ENCODE measurements around the gene ZIC5. TPM values are rescaled to one million over a fixed set of nuclear protein-coding genes. Genes with fewer than 3 reads are reported as not detected.

ZIC5 gene
- total and polyA plus RNA-seq, 2 of the 4 experiments (the other 2 are of a cell fraction): not detected

DNA sequence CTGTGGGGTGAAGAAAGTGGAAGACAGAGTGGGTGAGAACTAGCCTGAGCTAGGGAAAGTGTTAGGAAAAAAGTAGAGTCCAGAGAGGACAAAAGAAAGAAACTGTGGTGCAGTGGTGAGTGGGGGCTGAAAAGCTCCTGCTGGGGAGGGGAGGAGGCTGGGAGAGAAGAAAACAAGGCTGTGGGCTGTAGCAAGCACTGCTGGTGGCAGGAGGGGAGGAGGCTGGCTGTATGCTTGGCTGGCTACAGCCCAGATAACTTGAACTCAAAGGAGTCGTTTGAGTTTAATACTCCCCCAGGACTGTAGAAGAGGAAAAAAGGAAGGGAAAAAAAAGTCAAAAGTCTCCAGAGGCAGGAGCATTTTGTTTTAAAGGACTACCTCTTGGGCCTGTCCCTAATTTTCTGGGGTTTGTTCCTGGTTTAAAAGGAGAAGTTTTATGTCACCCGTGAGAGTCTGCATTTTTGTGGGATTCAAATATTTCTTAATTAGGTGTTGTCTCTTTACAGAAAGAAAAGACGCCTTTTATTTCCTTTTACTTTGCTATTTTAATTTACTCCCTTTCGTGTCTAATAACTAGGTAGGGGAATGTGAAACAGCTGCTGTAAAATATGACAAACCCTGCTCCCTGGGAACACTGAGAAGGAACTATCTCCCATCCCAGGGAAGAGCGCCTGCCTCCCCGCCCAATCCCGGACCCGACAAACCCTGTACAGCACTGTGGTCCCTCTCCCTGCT lies 21.7 kb downstream of the ZIC5 start:
- Histone ChIP-seq H3K9me1 (ENCODE audit: insufficient read depth, low read length) (no peaks in the 10 kb centered on the region), H3K36me3 (ENCODE audit: control insufficient read depth, insufficient read depth, low read length) (no peaks in the 10 kb centered on the region), H3K4me3 (ENCODE audit: insufficient read depth, low read depth, low read length) (no peak overlapping the region), H3K9ac (ENCODE audit: low read depth, low read length) (no peak overlapping the region), H2BK5ac (ENCODE audit: low read depth, low read length, poor library complexity, severe bottlenecking) (no peak overlapping the region), H2AK5ac (ENCODE audit: low read depth, low read length) (no peak overlapping the region), H4K91ac (ENCODE audit: insufficient read depth, low read depth, low read length) (no peak overlapping the region), H2BK15ac (ENCODE audit: low read depth, low read length) (no peak overlapping the region), H2BK20ac (ENCODE audit: low read depth, low read length) (no peak overlapping the region), H3K27me3 (ENCODE audit: control insufficient read depth, insufficient read depth, low read length) (peaks cover 60% of the 10 kb centered on the region), H2AK9ac (replicated peaks; ENCODE audit: low read depth, low read length, poor library complexity) (no peak overlapping the region), H4K20me1 (ENCODE audit: insufficient read depth, low read length) (no peaks in the 10 kb centered on the region; the same call in 1 of the 2 replicates), H3K4ac (ENCODE audit: low read depth, low read length) (no peak overlapping the region), H3K14ac (replicated peaks; ENCODE audit: low read depth, low read length) (no peak overlapping the region), H3K23ac (ENCODE audit: low read depth, low read length) (no peak overlapping the region), H3K27ac (ENCODE audit: insufficient read depth, low read length) (no peak overlapping the region), H4K5ac (ENCODE audit: low read depth, low read length) (no peak overlapping the region), H3K79me1 (ENCODE audit: low read depth in 1 of 2, low read length in 2 of 2) (no peaks in the 10 kb centered on the region), H2AFZ (replicated peaks; ENCODE audit: low read length, poor library complexity) (no peak overlapping the region), H2BK120ac (ENCODE audit: low read depth, low read length) (no peak overlapping the region), H3K56ac (ENCODE audit: extremely low read depth, insufficient read depth, low read length) (no peak overlapping the region), H3K4me1 (ENCODE audit: control insufficient read depth, insufficient read depth, low read length) (no peaks in the 10 kb centered on the region), H3K4me2 (ENCODE audit: low read depth, low read length) (no peak overlapping the region), H3K18ac (ENCODE audit: low read depth, low read length) (no peak overlapping the region), H3K9me3 (ENCODE audit: control insufficient read depth, insufficient read depth, low read length) (no peaks in the 10 kb centered on the region), H4K8ac (ENCODE audit: low read depth in 2 of 2, low read length in 2 of 2) (no peak overlapping the region)
- TF ChIP-seq MAFK (IDR thresholded peaks at IDR 0.05; ENCODE audit: low read depth, low read length): no peak
- TF ChIP-seq FOS (IDR thresholded peaks at IDR 0.05; ENCODE audit: low read depth, low read length): no peak
- TF ChIP-seq RCOR1 (IDR thresholded peaks at IDR 0.05; ENCODE audit: insufficient replicate concordance, low read length): no peak
- TF ChIP-seq, protein P1, sequence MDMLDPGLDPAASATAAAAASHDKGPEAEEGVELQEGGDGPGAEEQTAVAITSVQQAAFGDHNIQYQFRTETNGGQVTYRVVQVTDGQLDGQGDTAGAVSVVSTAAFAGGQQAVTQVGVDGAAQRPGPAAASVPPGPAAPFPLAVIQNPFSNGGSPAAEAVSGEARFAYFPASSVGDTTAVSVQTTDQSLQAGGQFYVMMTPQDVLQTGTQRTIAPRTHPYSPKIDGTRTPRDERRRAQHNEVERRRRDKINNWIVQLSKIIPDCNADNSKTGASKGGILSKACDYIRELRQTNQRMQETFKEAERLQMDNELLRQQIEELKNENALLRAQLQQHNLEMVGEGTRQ (IDR thresholded peaks at IDR 0.05; ENCODE audit: low read depth, low read length): no peak
- TF ChIP-seq, protein P2, sequence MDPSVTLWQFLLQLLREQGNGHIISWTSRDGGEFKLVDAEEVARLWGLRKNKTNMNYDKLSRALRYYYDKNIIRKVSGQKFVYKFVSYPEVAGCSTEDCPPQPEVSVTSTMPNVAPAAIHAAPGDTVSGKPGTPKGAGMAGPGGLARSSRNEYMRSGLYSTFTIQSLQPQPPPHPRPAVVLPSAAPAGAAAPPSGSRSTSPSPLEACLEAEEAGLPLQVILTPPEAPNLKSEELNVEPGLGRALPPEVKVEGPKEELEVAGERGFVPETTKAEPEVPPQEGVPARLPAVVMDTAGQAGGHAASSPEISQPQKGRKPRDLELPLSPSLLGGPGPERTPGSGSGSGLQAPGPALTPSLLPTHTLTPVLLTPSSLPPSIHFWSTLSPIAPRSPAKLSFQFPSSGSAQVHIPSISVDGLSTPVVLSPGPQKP (IDR thresholded peaks at IDR 0.05; ENCODE audit: borderline replicate concordance, low read depth, low read length): no peak
- TF ChIP-seq RAD21 (IDR thresholded peaks at IDR 0.05; ENCODE audit: low read length): no peak
- TF ChIP-seq CHD1 (IDR thresholded peaks at IDR 0.05; ENCODE audit: low read depth, low read length): no peak
- no peak for TF ChIP-seq MXI1 (IDR thresholded peaks at IDR 0.05; ENCODE audit: borderline replicate concordance, low read depth, low read length)
- TF ChIP-seq SMC3 (IDR thresholded peaks at IDR 0.05; ENCODE audit: low read depth, low read length): no peak
- TF ChIP-seq, protein P3, sequence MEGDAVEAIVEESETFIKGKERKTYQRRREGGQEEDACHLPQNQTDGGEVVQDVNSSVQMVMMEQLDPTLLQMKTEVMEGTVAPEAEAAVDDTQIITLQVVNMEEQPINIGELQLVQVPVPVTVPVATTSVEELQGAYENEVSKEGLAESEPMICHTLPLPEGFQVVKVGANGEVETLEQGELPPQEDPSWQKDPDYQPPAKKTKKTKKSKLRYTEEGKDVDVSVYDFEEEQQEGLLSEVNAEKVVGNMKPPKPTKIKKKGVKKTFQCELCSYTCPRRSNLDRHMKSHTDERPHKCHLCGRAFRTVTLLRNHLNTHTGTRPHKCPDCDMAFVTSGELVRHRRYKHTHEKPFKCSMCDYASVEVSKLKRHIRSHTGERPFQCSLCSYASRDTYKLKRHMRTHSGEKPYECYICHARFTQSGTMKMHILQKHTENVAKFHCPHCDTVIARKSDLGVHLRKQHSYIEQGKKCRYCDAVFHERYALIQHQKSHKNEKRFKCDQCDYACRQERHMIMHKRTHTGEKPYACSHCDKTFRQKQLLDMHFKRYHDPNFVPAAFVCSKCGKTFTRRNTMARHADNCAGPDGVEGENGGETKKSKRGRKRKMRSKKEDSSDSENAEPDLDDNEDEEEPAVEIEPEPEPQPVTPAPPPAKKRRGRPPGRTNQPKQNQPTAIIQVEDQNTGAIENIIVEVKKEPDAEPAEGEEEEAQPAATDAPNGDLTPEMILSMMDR (conservative IDR thresholded peaks at IDR 0.05; ENCODE audit: low read depth, low read length): no peak
- TF ChIP-seq RFX5 (IDR thresholded peaks at IDR 0.05; ENCODE audit: low read depth, low read length): no peak
- TF ChIP-seq MAZ (IDR thresholded peaks at IDR 0.05; ENCODE audit: borderline replicate concordance, low read depth, low read length): no peak
- no peak for TF ChIP-seq POLR2A (IDR thresholded peaks at IDR 0.05; ENCODE audit: low read depth, low read length)
- no peak for TF ChIP-seq NFE2L2 (IDR thresholded peaks at IDR 0.05; ENCODE audit: low read depth, low read length)
- no peak for TF ChIP-seq CEBPB (IDR thresholded peaks at IDR 0.05; ENCODE audit: low read depth, low read length)
- TF ChIP-seq BHLHE40 (IDR thresholded peaks at IDR 0.05; ENCODE audit: low read depth, low read length): no peak
- WGBS, 2 experiments (ENCODE audit: extremely low coverage in 2 of 2, insufficient read length in 1 of 2): no CpG with 5 or more reads among the region's 8 CpGs
- intact Hi-C loops (cut with micrococcal nuclease): no loop called here
- no TSS peak for BruUV-seq (replicated peaks)
- CTCF ChIA-PET: no interaction called here
- POLR2A ChIA-PET (ENCODE audit: unreplicated experiment): no interaction called here
- DNase-seq (no peak), ATAC-seq (ENCODE audit: low read depth) (no peak)
- in situ Hi-C loops (cut with MboI; ENCODE audit: low sequenced_read_pairs): no loop called here
- dilution Hi-C loops (cut with HindIII; ENCODE audit: low sequenced_read_pairs, unreplicated experiment): no loop called here
